PC-3 (cell line): ENCODE measurements around the gene MPPED2. TPM values are rescaled to one million over a fixed set of nuclear protein-coding genes. Genes with fewer than 3 reads are reported as not detected.

Experiments
- ATAC-seq: fragments of 200-7000 bp; cut with Tn5 transposase; 2 replicates; pipeline ENCODE4 v1.9.1; 2020; ENCODE audit warnings: mild to moderate bottlenecking, moderate library complexity
- BruUV-seq: library from RNA; stranded (reverse); fragments of 400-500 nt; replicated peaks from 2 replicates; lab custom pipeline; 2021; lab: Mats Ljungman, UMichigan
- CTCF ChIA-PET: fragments of 300-600 bp; sonication (Branson Sonifier 250); formaldehyde crosslinking; loops from one replicate; lab custom pipeline; 2022; ENCODE audit warnings: antibody characterized with exemption; lab: Charles Lee
- POLR2A ChIA-PET: fragments of 300-600 bp; sonication (Branson Sonifier 250); formaldehyde crosslinking; loops from one replicate; lab custom pipeline; 2022; ENCODE audit warnings: antibody characterized with exemption; ENCODE audit not compliant: unreplicated experiment; lab: Charles Lee
- DNase-seq: peaks from one replicate; pipeline ENCODE4 v3.0.0-alpha.2; 2015
- H2AFZ ChIP-seq: fragments of 300-600 bp; sonication (generic); 2 replicates; pipeline ENCODE4 v1.6.0; 2016; ENCODE audit warnings: antibody characterized with exemption, low read length
- H3F3A ChIP-seq: fragments of 300-600 bp; sonication (generic); one replicate; pipeline ENCODE4 v1.6.0; 2017; ENCODE audit warnings: antibody characterized with exemption, low read length, control low read depth, mild to moderate bottlenecking; ENCODE audit not compliant: unreplicated experiment
- H3K27ac ChIP-seq: fragments of 300-600 bp; sonication (generic); 2 replicates; pipeline ENCODE4 v1.5.1; 2016; ENCODE audit warnings: mild to moderate bottlenecking, low read length
- H3K27me3 ChIP-seq: fragments of 300-600 bp; sonication (generic); 2 replicates; pipeline ENCODE4 v1.6.1; 2016; ENCODE audit warnings: low read length, mixed read lengths
- H3K36me3 ChIP-seq: fragments of 300-600 bp; sonication (generic); 2 replicates; pipeline ENCODE4 v1.6.1; 2016; ENCODE audit warnings: low read depth, mixed run types, low read length, mixed read lengths
- H3K4me1 ChIP-seq: fragments of 300-600 bp; sonication (generic); 2 replicates; pipeline ENCODE4 v1.5.1; 2016; ENCODE audit warnings: low read length; ENCODE audit not compliant: insufficient read depth
- H3K4me2 ChIP-seq: fragments of 300-600 bp; sonication (generic); 2 replicates; pipeline ENCODE4 v1.6.0; 2016; ENCODE audit warnings: low read length
- H3K4me3 ChIP-seq: fragments of 300-600 bp; sonication (generic); 2 replicates; pipeline ENCODE4 v1.5.1; 2016; ENCODE audit warnings: mild to moderate bottlenecking, low read length, mixed read lengths
- H3K79me2 ChIP-seq: fragments of 300-600 bp; sonication (generic); 2 replicates; pipeline ENCODE4 v1.6.1; 2017; ENCODE audit warnings: low read length, mixed read lengths
- H3K9ac ChIP-seq: fragments of 300-600 bp; sonication (generic); 2 replicates; pipeline ENCODE4 v1.6.0; 2016; ENCODE audit warnings: mild to moderate bottlenecking, low read length
- H3K9me2 ChIP-seq: fragments of 300-600 bp; sonication (generic); replicated peaks from 2 replicates; pipeline ENCODE4 v1.6.1; 2016; ENCODE audit warnings: mixed run types, low read length, mixed read lengths
- H3K9me3 ChIP-seq: fragments of 300-600 bp; sonication (generic); 2 replicates; pipeline ENCODE4 v1.6.1; 2016; ENCODE audit warnings: low read length, mixed read lengths
- H4K20me1 ChIP-seq: fragments of 300-600 bp; sonication (generic); 2 replicates; pipeline ENCODE4 v1.6.1; 2016; ENCODE audit warnings: low read length, mixed read lengths
- CTCF ChIP-seq: fragments of 300-600 bp; sonication (generic); conservative IDR thresholded peaks from 2 replicates; pipeline ENCODE4 v1.5.1; 2017; ENCODE audit warnings: antibody characterized with exemption, low read depth, mild to moderate bottlenecking, low read length
- EZH2 ChIP-seq: fragments of 300-600 bp; sonication (generic); IDR thresholded peaks from one replicate; pipeline ENCODE4 v1.6.1; 2017; ENCODE audit warnings: antibody characterized with exemption, mild to moderate bottlenecking, low read length; ENCODE audit not compliant: unreplicated experiment
- EZH2phosphoT487 ChIP-seq: fragments of 300-600 bp; sonication (generic); IDR thresholded peaks from 2 replicates; pipeline ENCODE4 v1.6.1; 2018; ENCODE audit warnings: mild to moderate bottlenecking, antibody characterized with exemption, low read length, borderline replicate concordance
- intact Hi-C: fragments of 100-400 bp; cut with micrococcal nuclease; formaldehyde crosslinking; loops from 2 replicates; pipeline ENCODE4 v1.9.0; 2023
- total RNA-seq: library from RNA; depleted of rRNA; stranded (reverse); fragments of >200 nt; gene quantifications from 2 replicates; pipeline ENCODE4 v1.2.3, GENCODE V29; 2014

MPPED2 gene
- total RNA-seq, 1 experiment from 2014 or later = not detected

GRCh38 chr11:30411383-30411782 is 174.8 kb downstream of the MPPED2 start:
- Histone ChIP-seq H3F3A (no peaks in the 10 kb centered on the region), H3K27me3 (peaks cover 38% of the 10 kb centered on the region), H3K4me3 (no peak overlapping the region), H3K9me2 (no peaks in the 10 kb centered on the region), H3K36me3 (no peaks in the 10 kb centered on the region), H4K20me1 (no peaks in the 10 kb centered on the region), H3K27ac (no peak overlapping the region), H3K79me2 (no peaks in the 10 kb centered on the region), H2AFZ (no peak overlapping the region), H3K4me2 (no peak overlapping the region), H3K9ac (no peak overlapping the region), H3K9me3 (no peaks in the 10 kb centered on the region), H3K4me1 (no peaks in the 10 kb centered on the region)
- ChIA-PET CTCF (no interaction called here), POLR2A (no interaction called here)
- BruUV-seq = no TSS peak
- ATAC-seq (no peak), DNase-seq (no peak)
- intact Hi-C loops = no loop called here
- TF ChIP-seq EZH2phosphoT487 = no peak

GRCh38 chr11:30406978-30407762 is 179.0 kb downstream of the MPPED2 start:
- POLR2A ChIA-PET = no interaction called here
- Histone ChIP-seq H3K27me3 (peaks cover 9% of the 10 kb centered on the region), H4K20me1 (no peaks in the 10 kb centered on the region), H3K9ac (no peak overlapping the region), H3K27ac (no peak overlapping the region), H3K9me2 (no peaks in the 10 kb centered on the region), H3K9me3 (no peaks in the 10 kb centered on the region), H3K4me1 (no peaks in the 10 kb centered on the region), H3K4me3 (no peak overlapping the region), H3K36me3 (no peaks in the 10 kb centered on the region), H3F3A (no peaks in the 10 kb centered on the region), H3K4me2 (no peak overlapping the region), H3K79me2 (no peaks in the 10 kb centered on the region), H2AFZ (no peak overlapping the region)
- intact Hi-C loops = no loop called here
- no TSS peak for BruUV-seq
- DNase-seq = peak; percentile 1
- ATAC-seq = no peak
- TF ChIP-seq EZH2phosphoT487 = no peak
- TF ChIP-seq CTCF = no peak
- TF ChIP-seq EZH2 = no peak
- CTCF ChIA-PET = no interaction called here

- Histone ChIP-seq H4K20me1 (no peaks in the 10 kb centered on the region), H3K4me2 (no peak overlapping the region), H3K27ac (no peak overlapping the region), H3K36me3 (no peaks in the 10 kb centered on the region), H3K79me2 (no peaks in the 10 kb centered on the region), H2AFZ (no peak overlapping the region), H3K9ac (no peak overlapping the region), H3K9me3 (no peaks in the 10 kb centered on the region), H3K9me2 (no peaks in the 10 kb centered on the region), H3K4me3 (no peak overlapping the region), H3K4me1 (no peaks in the 10 kb centered on the region), H3K27me3 (peaks cover 5% of the 10 kb centered on the region), H3F3A (no peaks in the 10 kb centered on the region)
- intact Hi-C loops = no loop called here
- ATAC-seq = no peak
- CTCF ChIA-PET = no interaction called here
- DNase-seq = no peak
- no TSS peak for BruUV-seq
- TF ChIP-seq CTCF = no peak
- TF ChIP-seq EZH2 = no peak
- no peak for TF ChIP-seq EZH2phosphoT487
- POLR2A ChIA-PET = no interaction called here
Observed at GRCh38 chr11:30405385-30405784, 180.8 kb downstream of the MPPED2 start.
